ENCODE results near the gene SIK3. TPM values are rescaled to one million over a fixed set of nuclear protein-coding genes. Genes with fewer than 3 reads are reported as not detected.

The SIK3 gene
- total RNA-seq, 2 experiments from 2014 or later = 22.8 to 24.0 TPM

GRCh38 chr11:116973270-116973669 is 125.0 kb downstream of the SIK3 start:
- no peaks in the 10 kb centered on the region for H3K27me3 Mint-ChIP-seq
- DNase-seq = no peak
- H3K4me1 Mint-ChIP-seq = peaks cover 30% of the 10 kb centered on the region
- no peak overlapping the region for H3K27ac Mint-ChIP-seq
- no peaks in the 10 kb centered on the region for H3K9me3 Mint-ChIP-seq
- H3K36me3 Mint-ChIP-seq = peaks cover 5% of the 10 kb centered on the region
- H3K4me3 Mint-ChIP-seq = no peak overlapping the region

GRCh38 chr11:116972691-116973090 is 125.5 kb downstream of the SIK3 start:
- no peak overlapping the region for H3K4me3 Mint-ChIP-seq
- peaks cover 3% of the 10 kb centered on the region for H3K36me3 Mint-ChIP-seq
- no peak overlapping the region for H3K27ac Mint-ChIP-seq
- H3K9me3 Mint-ChIP-seq = no peaks in the 10 kb centered on the region
- no peaks in the 10 kb centered on the region for H3K27me3 Mint-ChIP-seq
- DNase-seq = no peak
- peaks cover 30% of the 10 kb centered on the region for H3K4me1 Mint-ChIP-seq

DNA sequence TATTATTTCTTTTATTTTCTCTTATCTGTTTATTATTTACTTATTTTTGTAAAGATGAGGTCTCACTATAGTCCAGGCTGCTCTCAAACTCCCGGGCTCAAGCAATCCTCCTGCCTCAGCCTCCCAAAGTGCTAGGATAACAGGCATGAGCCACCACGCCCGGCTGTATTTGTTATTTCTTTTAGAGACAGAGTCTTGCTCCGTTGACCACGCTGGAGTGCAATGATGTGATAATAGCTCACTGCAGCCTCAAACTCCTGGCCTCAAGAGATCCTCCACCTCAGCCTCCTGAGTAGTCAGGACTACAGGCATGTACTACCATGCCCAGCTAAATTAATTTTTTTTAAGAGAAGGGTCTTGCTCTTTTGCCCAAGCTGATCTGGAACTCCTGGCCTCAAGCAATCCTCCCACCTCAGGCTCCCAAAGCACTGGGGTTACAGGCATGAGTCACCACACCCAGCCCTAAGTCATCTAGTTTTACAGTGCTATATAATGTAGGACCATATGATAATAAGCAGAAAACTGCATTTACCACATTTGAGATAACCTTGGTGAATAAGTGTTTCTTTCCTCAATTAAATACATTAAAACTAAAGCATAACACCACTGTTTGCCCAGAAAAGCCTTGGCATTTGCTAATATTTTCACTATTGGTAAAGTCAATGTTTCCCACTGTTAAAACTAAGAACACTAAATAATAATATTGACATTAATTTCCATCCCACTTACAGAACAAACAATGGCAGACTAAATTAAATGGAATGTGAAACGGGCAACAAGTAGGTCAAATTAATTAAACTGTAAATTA is 127.5 kb downstream of the SIK3 start:
- Mint-ChIP-seq H3K4me3 (no peak overlapping the region), H3K9me3 (no peaks in the 10 kb centered on the region), H3K27ac (no peak overlapping the region), H3K27me3 (no peaks in the 10 kb centered on the region), H3K4me1 (peaks cover 28% of the 10 kb centered on the region), H3K36me3 (peaks cover 1% of the 10 kb centered on the region)
- no peak for DNase-seq

GRCh38 chr11:116969694-116970093 is 128.5 kb downstream of the SIK3 start:
- Mint-ChIP-seq H3K4me3 (no peak overlapping the region), H3K27me3 (no peaks in the 10 kb centered on the region), H3K27ac (no peak overlapping the region), H3K4me1 (peaks cover 29% of the 10 kb centered on the region), H3K36me3 (peaks cover 3% of the 10 kb centered on the region), H3K9me3 (no peaks in the 10 kb centered on the region)
- DNase-seq = no peak

GRCh38 chr11:116964269-116964668 is 134.0 kb downstream of the SIK3 start:
- Mint-ChIP-seq H3K36me3 (peaks cover 3% of the 10 kb centered on the region), H3K27ac (no peak overlapping the region), H3K27me3 (no peaks in the 10 kb centered on the region), H3K4me3 (no peak overlapping the region), H3K9me3 (no peaks in the 10 kb centered on the region), H3K4me1 (peaks cover 15% of the 10 kb centered on the region)
- no peak for DNase-seq

- no peak overlapping the region for H3K27ac Mint-ChIP-seq
- H3K9me3 Mint-ChIP-seq = no peaks in the 10 kb centered on the region
- peaks cover 3% of the 10 kb centered on the region for H3K36me3 Mint-ChIP-seq
- H3K4me1 Mint-ChIP-seq = peaks cover 15% of the 10 kb centered on the region
- H3K4me3 Mint-ChIP-seq = no peak overlapping the region
- no peak for DNase-seq
- no peaks in the 10 kb centered on the region for H3K27me3 Mint-ChIP-seq
Measured at GRCh38 chr11:116963813-116964212, 134.4 kb downstream of the SIK3 start.

DNA sequence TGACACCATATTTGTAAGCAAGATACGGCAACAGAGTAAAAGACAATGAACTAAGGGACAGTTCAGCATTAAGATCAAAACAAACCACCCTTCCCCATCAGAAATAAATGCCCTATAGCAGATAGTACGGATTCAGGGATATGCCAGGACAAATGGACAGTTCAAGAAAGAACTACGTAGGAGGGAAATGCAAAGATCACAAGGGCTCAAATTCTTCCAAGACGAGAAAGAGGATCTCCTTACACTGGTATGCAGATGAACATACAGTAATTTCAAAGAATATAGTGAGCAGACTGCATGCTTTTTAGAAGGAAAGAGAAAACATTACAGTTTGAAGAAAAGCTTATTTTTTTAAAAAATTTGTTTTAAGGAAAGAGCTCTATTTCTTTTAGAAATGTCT is 136.1 kb downstream of the SIK3 start:
- H3K36me3 Mint-ChIP-seq = peaks cover 3% of the 10 kb centered on the region
- H3K4me1 Mint-ChIP-seq = peaks cover 28% of the 10 kb centered on the region
- no peak overlapping the region for H3K4me3 Mint-ChIP-seq
- no peak for DNase-seq
- no peaks in the 10 kb centered on the region for H3K9me3 Mint-ChIP-seq
- no peak overlapping the region for H3K27ac Mint-ChIP-seq
- H3K27me3 Mint-ChIP-seq = no peaks in the 10 kb centered on the region

- Mint-ChIP-seq H3K36me3 (peaks cover 5% of the 10 kb centered on the region), H3K4me3 (no peak overlapping the region), H3K27ac (no peak overlapping the region), H3K9me3 (no peaks in the 10 kb centered on the region), H3K4me1 (peaks cover 32% of the 10 kb centered on the region), H3K27me3 (no peaks in the 10 kb centered on the region)
- DNase-seq = no peak
Measured at GRCh38 chr11:116960930-116961329, 137.3 kb downstream of the SIK3 start.

- Mint-ChIP-seq H3K27ac (no peak overlapping the region), H3K27me3 (no peaks in the 10 kb centered on the region), H3K9me3 (no peaks in the 10 kb centered on the region), H3K4me1 (peaks cover 26% of the 10 kb centered on the region), H3K36me3 (peaks cover 3% of the 10 kb centered on the region), H3K4me3 (no peak overlapping the region)
- no peak for DNase-seq
Measured at GRCh38 chr11:116958246-116958645, 140.0 kb downstream of the SIK3 start.

DNA sequence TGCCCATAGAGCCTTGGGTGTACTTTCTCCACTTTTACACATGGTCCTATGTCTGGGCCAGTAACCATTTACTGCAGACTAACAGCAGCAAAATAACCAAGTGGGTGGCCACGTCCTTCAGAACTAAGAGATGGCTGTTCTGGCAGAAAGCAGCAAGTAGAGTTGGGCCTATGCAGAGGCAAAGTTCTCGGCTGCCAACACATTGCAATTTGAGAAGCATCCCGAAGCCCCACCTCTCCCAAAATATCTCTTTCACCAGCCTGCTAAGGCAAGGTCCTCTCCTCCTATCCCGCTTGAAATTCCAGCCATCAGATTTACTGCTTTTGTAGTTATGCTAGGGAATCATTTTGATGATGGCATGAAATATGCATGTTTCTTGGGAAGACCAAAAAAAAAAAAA is 142.3 kb downstream of the SIK3 start:
- Mint-ChIP-seq H3K9me3 (no peaks in the 10 kb centered on the region), H3K27ac (no peak overlapping the region), H3K36me3 (peaks cover 4% of the 10 kb centered on the region), H3K4me1 (peaks cover 20% of the 10 kb centered on the region), H3K4me3 (no peak overlapping the region), H3K27me3 (no peaks in the 10 kb centered on the region)
- DNase-seq = no peak

DNA sequence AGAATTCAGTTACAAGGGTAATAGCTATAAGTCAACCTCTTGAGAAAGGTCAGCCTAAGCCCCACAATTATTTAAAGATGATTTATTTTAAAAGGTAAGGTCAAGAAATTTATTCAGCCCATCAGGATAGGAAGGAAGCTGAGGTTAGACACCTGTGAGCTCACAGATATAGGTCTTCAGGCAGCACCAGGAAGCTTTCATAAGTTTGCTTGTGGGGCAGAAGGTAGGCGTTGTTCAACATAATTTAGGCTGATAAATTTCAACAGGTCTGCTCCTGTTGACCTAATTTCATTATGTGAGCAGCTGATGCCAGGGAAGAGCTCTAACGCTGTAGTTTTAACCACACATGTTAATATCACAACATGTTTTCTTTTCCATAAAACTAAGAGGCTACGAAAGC is 142.7 kb downstream of the SIK3 start:
- Mint-ChIP-seq H3K9me3 (no peaks in the 10 kb centered on the region), H3K27ac (no peak overlapping the region), H3K36me3 (peaks cover 8% of the 10 kb centered on the region), H3K4me3 (no peak overlapping the region), H3K27me3 (no peaks in the 10 kb centered on the region), H3K4me1 (peaks cover 17% of the 10 kb centered on the region)
- DNase-seq = no peak

DNA sequence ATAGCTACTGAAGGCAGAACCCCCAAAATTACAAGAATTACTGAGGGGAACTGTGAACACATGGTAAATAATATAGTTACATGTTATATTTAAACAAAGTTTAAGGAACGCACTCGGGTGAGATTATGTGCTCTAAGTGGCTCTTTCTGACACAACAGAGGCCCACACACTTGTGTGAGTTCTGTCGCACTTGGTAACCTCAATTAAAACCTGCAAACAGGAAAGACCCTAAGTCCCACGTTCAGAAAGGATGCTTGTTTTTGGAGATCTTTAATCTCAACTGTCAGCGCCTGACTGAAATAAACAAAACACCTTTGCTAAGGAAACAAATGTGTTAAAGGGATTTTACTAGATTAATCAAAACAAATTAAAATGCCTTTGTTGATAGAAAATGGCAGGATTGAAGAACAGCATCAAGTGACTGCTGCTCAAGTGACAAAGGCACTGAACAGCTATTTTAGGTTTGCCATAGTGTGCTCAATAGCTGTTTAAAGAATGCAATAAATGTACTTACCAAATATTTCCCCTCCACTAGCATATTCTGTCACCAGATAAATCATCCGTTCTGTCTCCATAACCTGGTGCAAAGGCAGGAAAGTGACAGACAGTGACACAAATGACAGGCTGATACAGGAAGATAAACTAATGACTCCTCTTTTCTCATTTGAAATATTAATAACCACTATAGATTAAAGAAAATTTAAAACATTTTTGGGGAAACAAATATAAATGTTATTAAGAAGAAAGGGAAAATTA is 144.5 kb downstream of the SIK3 start:
- peaks cover 19% of the 10 kb centered on the region for H3K36me3 Mint-ChIP-seq
- no peak overlapping the region for H3K27ac Mint-ChIP-seq
- no peaks in the 10 kb centered on the region for H3K27me3 Mint-ChIP-seq
- no peaks in the 10 kb centered on the region for H3K9me3 Mint-ChIP-seq
- DNase-seq = no peak
- peaks cover 30% of the 10 kb centered on the region for H3K4me1 Mint-ChIP-seq
- no peak overlapping the region for H3K4me3 Mint-ChIP-seq

- Mint-ChIP-seq H3K9me3 (no peaks in the 10 kb centered on the region), H3K4me1 (peaks cover 22% of the 10 kb centered on the region), H3K27me3 (no peaks in the 10 kb centered on the region), H3K27ac (no peak overlapping the region), H3K36me3 (peaks cover 23% of the 10 kb centered on the region), H3K4me3 (no peak overlapping the region)
- no peak for DNase-seq
Measured at GRCh38 chr11:116951762-116952161, 146.5 kb downstream of the SIK3 start.

DNA sequence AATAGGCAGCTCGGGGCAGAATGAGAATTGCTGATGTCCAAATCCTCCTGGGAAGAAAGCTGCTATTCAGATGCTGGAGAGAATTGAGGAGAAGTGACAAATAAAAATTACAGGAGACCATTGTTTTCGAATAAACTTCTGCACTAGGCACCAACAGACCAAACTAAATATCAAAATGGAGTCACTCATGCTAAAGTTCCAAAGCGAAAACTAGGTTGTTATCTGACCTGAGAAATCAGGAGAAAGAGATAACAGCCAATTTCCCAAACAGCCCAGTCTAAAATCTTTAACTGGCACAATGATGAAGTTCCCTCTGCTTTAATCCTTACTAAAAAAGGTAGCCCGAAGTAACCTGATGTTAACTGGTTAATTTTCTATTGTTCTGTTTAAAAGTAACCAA is 148.0 kb downstream of the SIK3 start:
- Mint-ChIP-seq H3K4me1 (peaks cover 20% of the 10 kb centered on the region), H3K27me3 (no peaks in the 10 kb centered on the region), H3K9me3 (no peaks in the 10 kb centered on the region), H3K27ac (no peak overlapping the region), H3K4me3 (no peak overlapping the region), H3K36me3 (peaks cover 24% of the 10 kb centered on the region)
- no peak for DNase-seq

GRCh38 chr11:116948391-116948790 is 149.8 kb downstream of the SIK3 start:
- Mint-ChIP-seq H3K36me3 (peaks cover 32% of the 10 kb centered on the region), H3K27me3 (no peaks in the 10 kb centered on the region), H3K9me3 (no peaks in the 10 kb centered on the region), H3K27ac (peak overlapping the region; percentile 6), H3K4me1 (peaks cover 20% of the 10 kb centered on the region), H3K4me3 (no peak overlapping the region)
- peak; percentile 13 for DNase-seq

GRCh38 chr11:116946414-116946813 is 151.8 kb downstream of the SIK3 start:
- no peaks in the 10 kb centered on the region for H3K27me3 Mint-ChIP-seq
- H3K27ac Mint-ChIP-seq = no peak overlapping the region
- no peaks in the 10 kb centered on the region for H3K9me3 Mint-ChIP-seq
- peaks cover 20% of the 10 kb centered on the region for H3K4me1 Mint-ChIP-seq
- H3K4me3 Mint-ChIP-seq = no peak overlapping the region
- peaks cover 35% of the 10 kb centered on the region for H3K36me3 Mint-ChIP-seq
- no peak for DNase-seq

All from activated naive CD8-positive, alpha-beta T cell treated with anti-CD3 and anti-CD28 coated beads for 36 hours (primary cell).